Measurements from ENCODE around the gene TACR2. TPM values are rescaled to one million over a fixed set of nuclear protein-coding genes. Genes with fewer than 3 reads are reported as not detected.
A peak's percentile ranks its signal among the peaks of the same experiment; 100 is the strongest.

The TACR2 gene
- total RNA-seq, 2 experiments from 2014 or later, result not detected

DNA sequence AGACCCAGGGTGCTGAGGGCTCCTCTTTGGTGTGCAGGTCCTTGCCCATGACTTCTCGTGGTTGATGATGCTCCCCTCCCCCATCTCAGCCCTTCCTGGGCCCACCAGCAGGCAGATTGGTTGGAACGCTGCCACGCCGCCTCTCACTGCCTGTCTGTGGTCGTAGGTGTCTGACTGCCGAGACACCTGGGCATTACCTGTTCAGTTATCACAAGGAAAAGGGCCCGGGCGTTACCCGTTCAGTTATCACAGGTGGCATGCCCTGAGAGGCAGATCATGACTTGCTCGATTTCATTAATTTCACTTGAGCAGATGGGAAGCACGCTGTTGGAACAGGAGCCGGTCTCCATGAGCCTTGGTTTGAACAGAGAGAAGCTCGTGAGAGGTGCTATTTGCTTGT is 42.5 kb downstream of the TACR2 start:
- CTCF ChIA-PET, result interaction anchor here (0.6 kb wide), 1 partner anchor 135 kb away, joined by 3 read pairs; no protein-coding TSS in a partner anchor
- H3K36me3 ChIP-seq (ENCODE audit: insufficient read depth, low read length), result peaks cover 95% of the 10 kb centered on the region
- no peaks in the 10 kb centered on the region for H3K9me3 ChIP-seq (ENCODE audit: control insufficient read depth in 1 of 2, insufficient read depth in 1 of 2, low read length in 2 of 2)
- no peak for TF ChIP-seq CTCF (IDR thresholded peaks at IDR 0.05)
- POLR2A ChIA-PET, result no interaction called here
- intact Hi-C loops (cut with DNase I, micrococcal nuclease), result no loop called here
- peaks cover 97% of the 10 kb centered on the region for H3K36me3 Mint-ChIP-seq (ENCODE audit: low read depth)
- no peaks in the 10 kb centered on the region for H3K9me3 Mint-ChIP-seq
- ATAC-seq (ENCODE audit: poor library complexity) (no peak), DNase-seq (no peak)
- no peak overlapping the region for H3K4me3 Mint-ChIP-seq
- H3K4me1 Mint-ChIP-seq (ENCODE audit: low read depth), result peaks cover 36% of the 10 kb centered on the region
- H3K27ac ChIP-seq (ENCODE audit: low read depth in 1 of 2, low read length in 2 of 2), result no peak overlapping the region
- H3K4me3 ChIP-seq (ENCODE audit: low read length), result no peak overlapping the region
- peak overlapping the region; percentile 81 for H3K27ac Mint-ChIP-seq
- H3K27me3 Mint-ChIP-seq, result no peaks in the 10 kb centered on the region
- peaks cover 4% of the 10 kb centered on the region for H3K4me1 ChIP-seq (ENCODE audit: insufficient read depth, low read length)
- no peaks in the 10 kb centered on the region for H3K27me3 ChIP-seq (ENCODE audit: control insufficient read depth in 1 of 2, insufficient read depth in 2 of 2, low read length in 2 of 2)

DNA sequence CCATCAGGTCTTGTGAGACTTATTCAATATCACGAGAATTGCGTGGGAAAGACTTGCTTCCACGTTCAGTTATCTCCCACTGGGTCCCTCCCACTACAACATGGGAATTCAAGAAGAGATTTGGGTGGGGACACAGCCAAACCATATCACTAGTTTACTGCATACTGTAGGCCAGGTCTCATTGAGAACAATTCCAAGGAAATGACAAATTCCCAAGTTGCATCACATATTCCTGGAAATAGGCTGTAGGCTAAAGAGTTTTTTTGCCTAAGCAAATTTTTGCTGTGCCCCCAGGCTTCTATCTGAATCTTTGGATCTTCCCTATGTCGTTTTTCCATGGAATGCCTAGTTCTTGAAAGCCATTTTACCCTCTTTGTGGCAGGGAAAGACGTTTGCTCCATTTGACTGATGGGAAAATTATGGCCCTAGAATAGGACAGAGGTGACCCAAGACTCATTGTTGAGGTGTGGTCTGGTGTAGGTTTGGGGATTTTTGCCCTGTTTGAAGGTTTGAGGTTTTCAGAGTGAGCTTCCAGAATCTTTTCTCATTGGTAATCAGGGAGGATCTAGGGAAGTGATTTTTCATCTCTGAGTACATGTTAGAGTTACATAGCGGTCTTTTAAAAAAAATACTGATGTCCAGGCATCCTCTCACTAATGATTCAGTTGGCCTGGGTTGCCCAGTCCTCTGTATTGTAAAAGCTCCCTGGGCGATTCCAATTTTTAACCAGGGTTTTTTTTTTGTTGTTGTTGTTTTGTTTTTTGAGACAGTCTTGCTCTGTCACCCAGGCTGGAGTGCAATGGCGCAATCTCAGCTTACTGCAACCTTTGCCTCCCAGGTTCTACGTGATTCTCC is 44.4 kb downstream of the TACR2 start:
- Mint-ChIP-seq H3K36me3 (ENCODE audit: low read depth) (peaks cover 97% of the 10 kb centered on the region), H3K27ac (peak overlapping the region; percentile 60), H3K9me3 (no peaks in the 10 kb centered on the region), H3K27me3 (no peaks in the 10 kb centered on the region), H3K4me1 (ENCODE audit: low read depth) (peaks cover 39% of the 10 kb centered on the region), H3K4me3 (no peak overlapping the region)
- DNase-seq (no peak), ATAC-seq (ENCODE audit: poor library complexity) (no peak)
- intact Hi-C loops (cut with DNase I, micrococcal nuclease), result no loop called here
- Histone ChIP-seq H3K27me3 (ENCODE audit: control insufficient read depth in 1 of 2, insufficient read depth in 2 of 2, low read length in 2 of 2) (no peaks in the 10 kb centered on the region), H3K4me1 (ENCODE audit: insufficient read depth, low read length) (peaks cover 4% of the 10 kb centered on the region), H3K36me3 (ENCODE audit: insufficient read depth, low read length) (peaks cover 95% of the 10 kb centered on the region), H3K4me3 (ENCODE audit: low read length) (no peak overlapping the region), H3K27ac (ENCODE audit: low read depth in 1 of 2, low read length in 2 of 2) (no peak overlapping the region), H3K9me3 (ENCODE audit: control insufficient read depth in 1 of 2, insufficient read depth in 1 of 2, low read length in 2 of 2) (no peaks in the 10 kb centered on the region)
- TF ChIP-seq CTCF (IDR thresholded peaks at IDR 0.05), result no peak
- CTCF ChIA-PET, result no interaction called here
- POLR2A ChIA-PET, result no interaction called here

DNA sequence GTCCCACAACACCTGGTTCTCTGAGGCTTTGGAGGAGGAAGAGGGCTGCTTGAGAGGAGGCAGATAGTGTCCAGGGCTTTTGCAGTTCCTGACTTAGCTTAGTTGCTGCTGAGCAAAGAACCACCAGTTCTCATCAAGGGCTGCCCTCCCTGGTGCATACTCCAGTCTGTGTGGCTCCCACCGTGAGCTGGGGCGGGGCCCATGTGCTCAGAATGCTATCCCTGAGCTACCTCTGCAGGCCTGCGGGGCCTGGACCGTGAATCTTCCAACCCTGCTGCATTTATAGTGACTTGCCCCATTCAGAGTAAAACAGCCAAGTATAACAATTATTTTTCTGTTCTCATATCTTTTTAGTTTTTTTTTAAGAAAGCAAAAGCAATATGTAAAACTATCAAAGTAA is 49.2 kb downstream of the TACR2 start:
- H3K4me3 Mint-ChIP-seq, result no peak overlapping the region
- no peak for TF ChIP-seq CTCF (IDR thresholded peaks at IDR 0.05)
- no peak overlapping the region for H3K27ac ChIP-seq (ENCODE audit: low read depth in 1 of 2, low read length in 2 of 2)
- no peaks in the 10 kb centered on the region for H3K27me3 ChIP-seq (ENCODE audit: control insufficient read depth in 1 of 2, insufficient read depth in 2 of 2, low read length in 2 of 2)
- peak overlapping the region; percentile 39 for H3K27ac Mint-ChIP-seq
- POLR2A ChIA-PET, result no interaction called here
- DNase-seq (no peak), ATAC-seq (ENCODE audit: poor library complexity) (no peak)
- peaks cover 45% of the 10 kb centered on the region for H3K4me1 Mint-ChIP-seq (ENCODE audit: low read depth)
- peaks cover 12% of the 10 kb centered on the region for H3K4me1 ChIP-seq (ENCODE audit: insufficient read depth, low read length)
- H3K9me3 Mint-ChIP-seq, result no peaks in the 10 kb centered on the region
- intact Hi-C loops (cut with DNase I, micrococcal nuclease), result loop anchor here in 1 of 2 experiments (10.0 kb wide), 1 partner anchor 133 kb away; no protein-coding TSS in a partner anchor
- no peaks in the 10 kb centered on the region for H3K27me3 Mint-ChIP-seq
- H3K36me3 Mint-ChIP-seq (ENCODE audit: low read depth), result peaks cover 95% of the 10 kb centered on the region
- H3K4me3 ChIP-seq (ENCODE audit: low read length), result no peak overlapping the region
- H3K9me3 ChIP-seq (ENCODE audit: control insufficient read depth in 1 of 2, insufficient read depth in 1 of 2, low read length in 2 of 2), result no peaks in the 10 kb centered on the region
- CTCF ChIA-PET, result no interaction called here
- peaks cover 86% of the 10 kb centered on the region for H3K36me3 ChIP-seq (ENCODE audit: insufficient read depth, low read length)
